K562 (cell line): Measurements from ENCODE around the gene IQCK. TPM values are rescaled to one million over a fixed set of nuclear protein-coding genes. Genes with fewer than 3 reads are reported as not detected.

Experiments
- ATAC-seq: fragments of 200-7000 bp; cut with Tn5 transposase; 3 replicates; pipeline ENCODE4 v1.9.1; 2020; ENCODE audit warnings: moderate library complexity
- BruUV-seq: library from RNA; stranded (reverse); fragments of 400-500 nt; replicated peaks from 2 replicates; lab custom pipeline; 2021; lab: Mats Ljungman, UMichigan
- CTCF ChIA-PET: fragments of 300-600 bp; formaldehyde crosslinking; extraction: SDS; loops from one replicate; lab custom pipeline; 2021; ENCODE audit warnings: low intra/inter-chr PET ratio; lab: Yijun Ruan, JAX
- POLR2A ChIA-PET: fragments of 300-600, 350-650 bp; sonication (Branson Sonifier 250); formaldehyde crosslinking; extraction: SDS; loops from one replicate; lab custom pipeline; 2021; ENCODE audit warnings: antibody characterized with exemption, inconsistent platforms; lab: Yijun Ruan, JAX
- DNase-seq, 4 experiments: peaks; one replicate each; pipeline versions ENCODE4 v3.0.0 to v3.0.0-alpha.2; 2011 to 2018; ENCODE audit warnings: low spot score in 3 of 4, mixed read lengths in 3 of 4; ENCODE audit errors: extremely low read depth in 1 of 4
- FAIRE-seq: peaks from 2 replicates; lab custom pipeline; 2011; peaks lifted over from hg19 to GRCh38; lab: Jason Lieb, UNC
- H2AFZ ChIP-seq: 2 replicates; pipeline ENCODE4 v1.6.0; 2011; ENCODE audit warnings: low read depth, low read length, control low read depth, inconsistent platforms
- H3K27ac ChIP-seq: fragments of 200-600 bp; 3 replicates; pipeline ENCODE4 v1.8.0; 2011; ENCODE audit warnings: low read depth, mild to moderate bottlenecking, control low read depth, inconsistent platforms, low read length, moderate library complexity, mixed read lengths; ENCODE audit errors: extremely low read depth
- H3K27me3 ChIP-seq, 2 experiments: fragments of 300-600 bp in 1 of 2; 2 replicates in 1 of 2; 3 replicates in 1 of 2; pipeline versions ENCODE4 v1.6.0 to v1.8.0; 2011; ENCODE audit warnings: inconsistent platforms in 2 of 2, low read length in 2 of 2, mild to moderate bottlenecking in 1 of 2, mixed read lengths in 1 of 2, moderate library complexity in 1 of 2; ENCODE audit not compliant: control insufficient read depth in 2 of 2, insufficient read depth in 2 of 2
- H3K36me3 ChIP-seq: fragments of 300-600 bp; 3 replicates; pipeline ENCODE4 v1.8.0; 2011; ENCODE audit warnings: mild to moderate bottlenecking, low read length, inconsistent platforms; ENCODE audit not compliant: control insufficient read depth, insufficient read depth
- H3K4me1 ChIP-seq, 2 experiments: fragments of 200-600 bp in 1 of 2; replicated peaks in 1 of 2; 2 replicates in 1 of 2; 3 replicates in 1 of 2; pipeline versions ENCODE4 v1.5.1 to v1.8.0; 2011; ENCODE audit warnings: inconsistent platforms in 2 of 2, low read length in 2 of 2, mild to moderate bottlenecking in 1 of 2, mixed read lengths in 1 of 2, moderate library complexity in 1 of 2; ENCODE audit not compliant: control insufficient read depth in 2 of 2, insufficient read depth in 2 of 2
- H3K4me2 ChIP-seq: 2 replicates; pipeline ENCODE4 v1.6.1; 2011; ENCODE audit warnings: low read length, control low read depth, inconsistent platforms, mixed read lengths; ENCODE audit not compliant: insufficient read depth
- H3K4me3 ChIP-seq: fragments of 200-600 bp; sonication (generic), shearing (Covaris generic); 2 replicates; pipeline ENCODE4 v1.5.1; 2016; ENCODE audit warnings: control low read depth, inconsistent platforms
- H3K79me2 ChIP-seq: fragments of 200-600 bp; 3 replicates; pipeline ENCODE4 v1.8.0; 2011; ENCODE audit warnings: low read length, inconsistent platforms; ENCODE audit not compliant: control insufficient read depth, insufficient read depth
- H3K9ac ChIP-seq, 2 experiments: 2 replicates each; pipeline versions ENCODE4 v1.6.0 to v1.6.1; 2011; ENCODE audit warnings: low read depth in 2 of 2, low read length in 2 of 2, control low read depth in 1 of 2, inconsistent platforms in 1 of 2, mild to moderate bottlenecking in 1 of 2, mixed read lengths in 1 of 2; ENCODE audit not compliant: insufficient read depth in 1 of 2
- H3K9me1 ChIP-seq: one replicate; pipeline ENCODE4 v1.6.0; 2011; ENCODE audit warnings: inconsistent platforms, mild to moderate bottlenecking, low read length, moderate library complexity; ENCODE audit not compliant: control insufficient read depth, insufficient read depth
- H3K9me3 ChIP-seq: replicated peaks from 2 replicates; pipeline ENCODE4 v1.5.1; 2011; ENCODE audit warnings: low read depth, low read length, inconsistent platforms; ENCODE audit not compliant: control insufficient read depth, insufficient read depth
- H4K20me1 ChIP-seq: replicated peaks from 2 replicates; pipeline ENCODE4 v1.6.1; 2011; ENCODE audit warnings: low read length, inconsistent platforms, mixed read lengths; ENCODE audit not compliant: control insufficient read depth, insufficient read depth
- ARID1B ChIP-seq: fragments of 450-650 bp; IDR thresholded peaks from 2 replicates; pipeline ENCODE4 v1.6.1; 2016; ENCODE audit warnings: antibody characterized with exemption, mild to moderate bottlenecking, inconsistent platforms
- JUNB ChIP-seq: fragments of 450-650 bp; formaldehyde crosslinking; conservative IDR thresholded peaks from 2 replicates; pipeline ENCODE4 v1.4.0; 2020; ENCODE audit warnings: mild to moderate bottlenecking
- SMAD4 ChIP-seq: fragments of 250-450 bp; sonication (Bioruptor Pico); conservative IDR thresholded peaks from 2 replicates; pipeline ENCODE4 v1.8.0; 2021; ENCODE audit warnings: inconsistent platforms, mild to moderate bottlenecking, moderate library complexity
- ZC3H4 ChIP-seq: sonication (generic); formaldehyde crosslinking; IDR thresholded peaks from 2 replicates; pipeline ENCODE4 v1.9.0; 2021; ENCODE audit warnings: missing genetic modification reagents, borderline replicate concordance
- ZNF589 ChIP-seq: fragments of 200-800 bp; sonication (Bioruptor generic); IDR thresholded peaks from 2 replicates; pipeline ENCODE4 v1.6.1; 2016; ENCODE audit warnings: low read depth, missing genetic modification characterization, missing compliant biosample characterization
- WGBS: fragments of 100-300 bp; shearing (Covaris generic); methylation state at CpG from one replicate; pipeline ENCODE4 v1.1.6; 2016; ENCODE audit warnings: low coverage, mixed read lengths; ENCODE audit not compliant: insufficient coverage; ENCODE audit errors: missing lambda C conversion rate; 5-methylcytosine and 5-hydroxymethylcytosine counted together
- in situ Hi-C: fragments of 300-500 bp; cut with MboI; formaldehyde crosslinking; loops from 4 replicates; pipeline ENCODE4 v1.15.0; 2018; ENCODE audit warnings: inconsistent platforms, mixed read lengths
- intact Hi-C: fragments of 100-400 bp; cut with micrococcal nuclease; formaldehyde crosslinking; loops from 2 replicates; pipeline ENCODE4 v1.14.2; 2022
- polyA plus RNA-seq, 8 experiments: library from polyadenylated mRNA; depleted of rRNA in 4 of 8; stranded (reverse) in 5 of 8; unstranded in 3 of 8; fragments of >200 nt; fragmentation: Nextera tagmentation in 2 of 8; fragmentation: Illumina TruSeq in 1 of 8; extraction: Ambion mirVana in 2 of 8; extraction: Trizol in 1 of 8; gene quantifications; 2 replicates each; pipeline versions ENCODE4 v1.2.1 to v1.2.3, GENCODE V29; 2011 to 2014; ENCODE audit warnings: inconsistent platforms in 1 of 8, missing spikeins in 1 of 8
- total RNA-seq, 7 experiments: library from RNA; depleted of rRNA in 6 of 7; stranded (reverse); fragments of >200 nt in 6 of 7; fragmentation: Illumina TruSeq in 2 of 7; extraction: Trizol in 2 of 7; gene quantifications; 2 replicates each; pipeline versions ENCODE4 v1.2.1 to v1.2.3, GENCODE V29; 2011 to 2021; ENCODE audit warnings: low replicate concordance in 1 of 7
- TF ChIP-seq, protein P1 (sequence below): fragments of 450-650 bp; IDR thresholded peaks from 2 replicates; pipeline ENCODE4 v1.6.1; 2018; ENCODE audit not compliant: partially characterized antibody

Gene IQCK
- total and polyA plus RNA-seq, 9 of the 15 experiments (the other 6 are each of a cell fraction or from before 2014, with no cell fraction given): 5.2 to 12.2 (median 7.3) TPM

DNA sequence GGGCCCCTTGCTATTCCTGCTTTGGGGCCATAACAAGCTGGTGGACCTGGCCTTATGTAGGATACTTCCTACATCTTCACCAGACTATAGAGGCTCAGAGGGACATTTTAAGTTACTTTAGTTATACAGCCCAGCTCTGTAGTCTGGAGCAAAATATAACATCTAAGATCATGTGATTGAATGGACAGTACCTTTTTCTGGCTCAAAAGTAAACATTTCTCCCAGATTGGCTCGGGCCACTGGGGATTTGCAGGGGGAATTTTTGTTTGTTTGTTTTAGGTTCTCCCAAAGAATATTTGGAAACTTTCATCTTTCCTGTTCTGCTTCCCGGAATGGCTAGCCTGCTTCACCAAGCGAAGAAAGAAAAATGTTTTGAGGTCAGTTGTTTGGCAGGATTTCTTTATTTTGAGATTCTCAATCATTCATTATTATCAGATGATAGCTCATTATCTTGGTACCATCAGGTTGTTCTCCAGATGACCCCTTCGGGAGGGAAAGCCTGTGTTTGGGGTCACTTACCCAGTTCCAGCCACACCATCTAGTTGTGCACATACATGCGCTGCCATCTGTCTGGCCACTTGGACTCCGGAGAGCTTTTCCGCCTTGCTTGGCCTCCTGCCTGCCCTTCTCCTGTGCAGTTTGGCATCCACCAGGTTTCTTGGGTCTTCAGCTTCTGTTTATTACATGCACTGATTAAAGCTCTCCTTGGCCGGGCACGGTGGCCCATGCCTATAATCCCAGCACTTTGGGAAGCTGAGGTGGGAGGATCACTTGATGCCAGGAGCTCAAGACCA, 17.2 kb downstream of the IQCK start (continued):
- no peak for TF ChIP-seq ZC3H4
- TF ChIP-seq SMAD4 (CRISPR knock-in tag): no peak
- TF ChIP-seq ZNF589 (CRISPR knock-in tag): no peak

DNA sequence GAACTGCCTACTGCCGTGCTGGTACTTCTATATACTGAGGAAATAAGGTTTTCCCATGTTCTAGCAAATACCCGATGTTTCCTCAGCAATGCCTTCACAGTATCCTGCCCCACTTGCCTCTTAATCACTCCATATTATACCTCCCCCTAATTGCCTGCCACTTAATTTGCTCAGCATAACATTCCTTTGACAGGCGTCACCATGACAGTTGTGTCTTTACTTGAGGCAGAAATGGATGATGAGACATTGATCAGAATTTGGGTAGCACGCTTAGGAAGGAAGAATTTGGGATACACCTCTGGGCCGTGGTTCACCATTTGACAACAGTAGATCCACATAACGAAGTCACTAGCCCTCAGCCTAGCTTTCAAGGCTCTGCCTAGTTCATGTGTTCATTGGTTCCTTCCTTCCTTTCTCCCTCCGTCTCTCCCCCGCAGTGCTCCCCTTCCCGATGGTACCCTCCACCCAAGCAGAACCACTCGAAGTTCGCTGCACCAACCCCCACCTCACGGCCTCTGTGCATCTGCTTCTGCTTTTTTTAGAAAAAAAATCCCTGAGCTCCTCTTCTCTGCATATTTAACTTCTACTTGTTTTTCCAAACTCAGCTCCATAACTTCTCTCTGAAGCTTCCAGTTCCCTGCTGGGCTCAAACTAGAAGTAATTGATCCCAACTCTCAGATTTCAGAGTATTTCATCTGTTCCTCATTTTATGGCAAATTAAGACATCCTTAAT, 19.4 kb downstream of the IQCK start:
- FAIRE-seq (no peak), DNase-seq (no peak), ATAC-seq (no peak)
- no peaks in the 10 kb centered on the region for H3K79me2 ChIP-seq
- no peaks in the 10 kb centered on the region for H4K20me1 ChIP-seq
- no peak overlapping the region for H2AFZ ChIP-seq
- no peak overlapping the region for H3K9ac ChIP-seq
- POLR2A ChIA-PET: interaction anchor here (0.9 to 1.4 kb wide), 3 partner anchors 11 to 18 kb away, joined by 3 read pairs; no protein-coding TSS in a partner anchor
- intact Hi-C loops (no loop called here), in situ Hi-C loops (no loop called here)
- 36% methylated on average over 9 of the region's 12 CpGs for WGBS
- H3K4me1 ChIP-seq: no peaks in the 10 kb centered on the region
- H3K27me3 ChIP-seq: no peaks in the 10 kb centered on the region
- H3K9me1 ChIP-seq: no peaks in the 10 kb centered on the region
- no peak overlapping the region for H3K4me2 ChIP-seq
- no peak overlapping the region for H3K4me3 ChIP-seq
- H3K36me3 ChIP-seq: no peaks in the 10 kb centered on the region
- CTCF ChIA-PET: no interaction called here
- H3K9me3 ChIP-seq: no peaks in the 10 kb centered on the region
- BruUV-seq: no TSS peak
- H3K27ac ChIP-seq: no peak overlapping the region
- TF ChIP-seq ARID1B: no peak
- TF ChIP-seq JUNB (CRISPR knock-in tag): no peak
- TF ChIP-seq, protein P1, sequence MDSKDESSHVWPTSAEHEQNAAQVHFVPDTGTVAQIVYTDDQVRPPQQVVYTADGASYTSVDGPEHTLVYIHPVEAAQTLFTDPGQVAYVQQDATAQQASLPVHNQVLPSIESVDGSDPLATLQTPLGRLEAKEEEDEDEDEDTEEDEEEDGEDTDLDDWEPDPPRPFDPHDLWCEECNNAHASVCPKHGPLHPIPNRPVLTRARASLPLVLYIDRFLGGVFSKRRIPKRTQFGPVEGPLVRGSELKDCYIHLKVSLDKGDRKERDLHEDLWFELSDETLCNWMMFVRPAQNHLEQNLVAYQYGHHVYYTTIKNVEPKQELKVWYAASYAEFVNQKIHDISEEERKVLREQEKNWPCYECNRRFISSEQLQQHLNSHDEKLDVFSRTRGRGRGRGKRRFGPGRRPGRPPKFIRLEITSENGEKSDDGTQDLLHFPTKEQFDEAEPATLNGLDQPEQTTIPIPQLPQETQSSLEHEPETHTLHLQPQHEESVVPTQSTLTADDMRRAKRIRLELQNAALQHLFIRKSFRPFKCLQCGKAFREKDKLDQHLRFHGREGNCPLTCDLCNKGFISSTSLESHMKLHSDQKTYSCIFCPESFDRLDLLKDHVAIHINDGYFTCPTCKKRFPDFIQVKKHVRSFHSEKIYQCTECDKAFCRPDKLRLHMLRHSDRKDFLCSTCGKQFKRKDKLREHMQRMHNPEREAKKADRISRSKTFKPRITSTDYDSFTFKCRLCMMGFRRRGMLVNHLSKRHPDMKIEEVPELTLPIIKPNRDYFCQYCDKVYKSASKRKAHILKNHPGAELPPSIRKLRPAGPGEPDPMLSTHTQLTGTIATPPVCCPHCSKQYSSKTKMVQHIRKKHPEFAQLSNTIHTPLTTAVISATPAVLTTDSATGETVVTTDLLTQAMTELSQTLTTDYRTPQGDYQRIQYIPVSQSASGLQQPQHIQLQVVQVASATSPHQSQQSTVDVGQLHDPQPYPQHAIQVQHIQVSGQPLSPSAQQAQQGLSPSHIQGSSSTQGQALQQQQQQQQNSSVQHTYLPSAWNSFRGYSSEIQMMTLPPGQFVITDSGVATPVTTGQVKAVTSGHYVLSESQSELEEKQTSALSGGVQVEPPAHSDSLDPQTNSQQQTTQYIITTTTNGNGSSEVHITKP: peak; percentile 78
